ENCODE data around the gene KRT13.

GRCh38 chr17:41484920-41485904 is 20.2 kb downstream of the KRT13 start:
- TF ChIP-seq CTCF (conservative IDR thresholded peaks at IDR 0.05; ENCODE audit: low read depth in 2 of 2) (no peak), REST (IDR thresholded peaks at IDR 0.05; ENCODE audit: unreplicated experiment) (no peak), EZH2 (IDR thresholded peaks at IDR 0.05; ENCODE audit: low read depth, unreplicated experiment) (no peak), POLR2AphosphoS5 (IDR thresholded peaks at IDR 0.05; ENCODE audit: low read depth) (no peak), EZH2phosphoT487 (IDR thresholded peaks at IDR 0.05; ENCODE audit: unreplicated experiment) (no peak)
